ENCODE data around the gene COPRS.

DNA sequence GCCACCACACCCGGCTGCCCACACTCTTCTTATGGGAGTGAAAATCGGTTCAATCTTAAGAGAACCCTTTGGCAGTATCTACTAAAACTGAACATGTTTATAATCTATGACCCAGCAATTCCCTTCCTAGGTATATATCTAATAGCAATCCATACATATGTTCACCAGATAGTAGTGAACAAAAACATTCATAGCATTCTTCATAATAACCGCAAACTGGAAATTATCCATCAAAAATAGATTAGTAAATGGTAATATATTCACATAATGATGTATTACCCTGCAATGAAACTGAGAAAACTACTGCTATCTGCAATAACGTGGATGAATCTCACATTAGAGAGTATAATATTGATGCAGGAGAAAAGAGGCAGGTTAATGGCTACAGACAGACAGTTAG is 23.1 kb downstream of the COPRS start:
- TF ChIP-seq, protein P1, sequence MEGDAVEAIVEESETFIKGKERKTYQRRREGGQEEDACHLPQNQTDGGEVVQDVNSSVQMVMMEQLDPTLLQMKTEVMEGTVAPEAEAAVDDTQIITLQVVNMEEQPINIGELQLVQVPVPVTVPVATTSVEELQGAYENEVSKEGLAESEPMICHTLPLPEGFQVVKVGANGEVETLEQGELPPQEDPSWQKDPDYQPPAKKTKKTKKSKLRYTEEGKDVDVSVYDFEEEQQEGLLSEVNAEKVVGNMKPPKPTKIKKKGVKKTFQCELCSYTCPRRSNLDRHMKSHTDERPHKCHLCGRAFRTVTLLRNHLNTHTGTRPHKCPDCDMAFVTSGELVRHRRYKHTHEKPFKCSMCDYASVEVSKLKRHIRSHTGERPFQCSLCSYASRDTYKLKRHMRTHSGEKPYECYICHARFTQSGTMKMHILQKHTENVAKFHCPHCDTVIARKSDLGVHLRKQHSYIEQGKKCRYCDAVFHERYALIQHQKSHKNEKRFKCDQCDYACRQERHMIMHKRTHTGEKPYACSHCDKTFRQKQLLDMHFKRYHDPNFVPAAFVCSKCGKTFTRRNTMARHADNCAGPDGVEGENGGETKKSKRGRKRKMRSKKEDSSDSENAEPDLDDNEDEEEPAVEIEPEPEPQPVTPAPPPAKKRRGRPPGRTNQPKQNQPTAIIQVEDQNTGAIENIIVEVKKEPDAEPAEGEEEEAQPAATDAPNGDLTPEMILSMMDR (IDR thresholded peaks at IDR 0.05): no peak
- TF ChIP-seq EZH2 (IDR thresholded peaks at IDR 0.05; ENCODE audit: borderline replicate concordance, insufficient read depth, low read depth, low read length, poor library complexity, severe bottlenecking): no peak
